Transverse colon (tissue), 4 donors: ENCODE measurements around the gene KCNK18. TPM values are rescaled to one million over a fixed set of nuclear protein-coding genes. Genes with fewer than 3 reads are reported as not detected.

Experiments used
- DNase-seq: peaks from one replicate; pipeline ENCODE4 v3.0.0-alpha.2; 2019
- H3K27ac ChIP-seq, 4 donors: fragments of 200-600 bp; sonication (generic); 2 replicates each; pipeline ENCODE4 v1.5.1; 2016 to 2018; ENCODE audit warnings: inconsistent platforms in 4 of 4
- H3K27me3 ChIP-seq: fragments of 200-600 bp; sonication (generic); 2 replicates; pipeline ENCODE4 v1.5.1; 2017; ENCODE audit warnings: inconsistent platforms
- H3K36me3 ChIP-seq, 4 donors: fragments of 200-600 bp; sonication (generic); 2 replicates each; pipeline ENCODE4 v1.5.1; 2017 to 2019; ENCODE audit warnings: inconsistent platforms in 4 of 4
- H3K4me1 ChIP-seq, 4 donors: fragments of 200-600 bp; sonication (generic); 2 replicates each; pipeline ENCODE4 v1.5.1; 2017 to 2020; ENCODE audit warnings: inconsistent platforms in 4 of 4
- H3K4me3 ChIP-seq, 4 donors: fragments of 200-600 bp; sonication (generic); 1 replicate in 1 of 4; 2 replicates in 3 of 4; pipeline versions ENCODE4 v1.5.1 to v1.6.1; 2017 to 2019; ENCODE audit warnings: inconsistent platforms in 4 of 4
- H3K9me3 ChIP-seq, 2 donors: fragments of 200-600 bp; sonication (generic); 2 replicates each; pipeline ENCODE4 v1.5.1; 2017 to 2019; ENCODE audit warnings: inconsistent platforms in 2 of 2
- EP300 ChIP-seq: sonication (generic); formaldehyde crosslinking; IDR thresholded peaks from one replicate; pipeline ENCODE4 v1.6.1; 2017; ENCODE audit warnings: antibody characterized with exemption, low read depth
- POLR2A ChIP-seq: fragments of 450-650 bp; IDR thresholded peaks from one replicate; pipeline ENCODE4 v1.6.1; 2016; ENCODE audit warnings: antibody characterized with exemption, mild to moderate bottlenecking, moderate library complexity
- POLR2AphosphoS5 ChIP-seq, 3 donors: sonication (generic); formaldehyde crosslinking; IDR thresholded peaks; one replicate each; pipeline ENCODE4 v1.6.1; 2016; ENCODE audit warnings: antibody characterized with exemption in 3 of 3
- WGBS, 2 donors: methylation state at CpG; one replicate each; pipeline ENCODE4 v1.1.5; 2018; ENCODE audit warnings: low coverage in 1 of 2; 5-methylcytosine and 5-hydroxymethylcytosine counted together
- in situ Hi-C, 4 donors: fragments of 200-750 bp; cut with MboI; loops; one replicate each; pipeline versions ENCODE4 v1.15.0 to v1.15.1; 2017; ENCODE audit warnings: low sequenced_read_pairs in 3 of 4, low pct_ligation_motif_present in 1 of 4, low pct_unique_long_range_greater_than_20kb in 1 of 4
- intact Hi-C: fragments of 100-400 bp; cut with DNase I; formaldehyde crosslinking; loops from one replicate; pipeline ENCODE4 v1.15.1; 2023; ENCODE audit warnings: low total_unique reads
- total RNA-seq, 4 donors: library from RNA; depleted of rRNA; stranded (reverse); fragments of >200 nt; gene quantifications; one replicate each; pipeline ENCODE4 v1.1.0, GENCODE V29; 2016
- TF ChIP-seq, protein P1 (sequence below), 5 experiments: fragments of 200-600 bp in 3 of 5; fragments of 450-650 bp in 2 of 5; sonication (generic) in 3 of 5; IDR thresholded peaks; 1 replicate in 2 of 5; 2 replicates in 3 of 5; pipeline ENCODE4 v1.5.1; 2016 to 2017; ENCODE audit warnings: antibody characterized with exemption in 5 of 5, inconsistent platforms in 3 of 5, mild to moderate bottlenecking in 2 of 5, moderate library complexity in 1 of 5

The KCNK18 gene
- total RNA-seq, 4 donors from 2014 or later: not detected

GRCh38 chr10:117165538-117166417 is 31.5 kb upstream of the KCNK18 start:
- H3K27ac ChIP-seq: no peak overlapping the region
- peak overlapping the region in 2 of 4 donors; percentile 3 to 36 for H3K4me3 ChIP-seq
- intact Hi-C loops: no loop called here
- H3K4me1 ChIP-seq: peaks cover 18 to 46% (median 36%) of the 10 kb centered on the region in 4 donors
- H3K27me3 ChIP-seq: peaks cover 100% of the 10 kb centered on the region
- 4% methylated on average over 51 of the region's 51 CpGs; no CpG with 5 or more reads in 1 of the 2 donors for WGBS, 2 donors
- in situ Hi-C loops: loop anchor here in 2 of 4 donors (25.0 kb wide), 2 partner anchors 478 to 503 kb away; no protein-coding TSS in a partner anchor
- peak; percentile 29 for DNase-seq
- no peaks in the 10 kb centered on the region for H3K36me3 ChIP-seq
- H3K9me3 ChIP-seq: no peaks in the 10 kb centered on the region
- no peak for TF ChIP-seq POLR2AphosphoS5 (IDR thresholded peaks at IDR 0.05)
- TF ChIP-seq, protein P1, sequence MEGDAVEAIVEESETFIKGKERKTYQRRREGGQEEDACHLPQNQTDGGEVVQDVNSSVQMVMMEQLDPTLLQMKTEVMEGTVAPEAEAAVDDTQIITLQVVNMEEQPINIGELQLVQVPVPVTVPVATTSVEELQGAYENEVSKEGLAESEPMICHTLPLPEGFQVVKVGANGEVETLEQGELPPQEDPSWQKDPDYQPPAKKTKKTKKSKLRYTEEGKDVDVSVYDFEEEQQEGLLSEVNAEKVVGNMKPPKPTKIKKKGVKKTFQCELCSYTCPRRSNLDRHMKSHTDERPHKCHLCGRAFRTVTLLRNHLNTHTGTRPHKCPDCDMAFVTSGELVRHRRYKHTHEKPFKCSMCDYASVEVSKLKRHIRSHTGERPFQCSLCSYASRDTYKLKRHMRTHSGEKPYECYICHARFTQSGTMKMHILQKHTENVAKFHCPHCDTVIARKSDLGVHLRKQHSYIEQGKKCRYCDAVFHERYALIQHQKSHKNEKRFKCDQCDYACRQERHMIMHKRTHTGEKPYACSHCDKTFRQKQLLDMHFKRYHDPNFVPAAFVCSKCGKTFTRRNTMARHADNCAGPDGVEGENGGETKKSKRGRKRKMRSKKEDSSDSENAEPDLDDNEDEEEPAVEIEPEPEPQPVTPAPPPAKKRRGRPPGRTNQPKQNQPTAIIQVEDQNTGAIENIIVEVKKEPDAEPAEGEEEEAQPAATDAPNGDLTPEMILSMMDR (IDR thresholded peaks at IDR 0.05): peak; percentile 27 to 38 (median 36)

DNA sequence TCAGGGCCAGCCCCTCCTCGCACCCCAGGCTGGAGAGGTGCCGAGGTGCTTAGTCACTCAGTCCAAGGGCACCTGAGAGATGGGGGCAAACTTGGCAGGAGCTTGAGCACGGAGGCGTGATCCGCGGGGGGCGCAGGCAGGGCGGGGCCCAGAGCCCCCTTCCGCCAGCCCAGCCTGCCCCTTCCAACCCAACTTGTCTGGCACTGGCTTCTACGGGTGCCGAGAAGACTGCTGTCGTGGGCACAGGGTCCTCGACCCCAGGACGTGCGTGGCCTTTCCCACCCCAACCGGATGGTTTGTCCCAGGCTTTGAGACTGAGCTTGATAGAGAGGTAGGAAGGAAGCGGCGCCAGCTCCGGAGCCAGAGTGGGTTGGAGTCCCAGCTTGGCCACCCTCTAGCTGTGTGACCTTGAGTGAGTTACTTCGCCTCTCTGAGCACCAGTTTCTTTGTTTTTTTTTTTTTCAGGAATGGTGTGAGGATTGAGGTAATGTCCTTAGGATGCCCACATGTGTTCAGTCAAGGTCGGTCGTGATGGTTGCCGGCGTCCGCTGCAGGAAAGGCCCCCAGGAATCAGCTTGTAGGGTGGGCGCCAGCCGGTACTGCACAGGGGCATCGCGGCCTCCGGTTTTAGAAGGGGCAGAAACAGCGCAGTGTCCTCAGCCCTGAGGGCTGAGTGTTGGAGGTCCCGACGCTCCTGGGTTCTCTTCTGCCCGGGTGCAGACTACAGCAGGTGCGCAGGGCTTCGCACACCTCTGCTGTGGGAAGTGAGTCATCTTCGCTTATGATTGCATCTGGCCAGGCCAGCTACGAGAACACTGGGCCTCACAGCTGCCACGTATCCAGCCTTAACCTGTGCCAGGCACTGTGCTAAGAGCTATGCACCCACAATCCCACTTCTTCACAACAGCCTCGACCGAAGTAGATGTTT is 30.6 kb upstream of the KCNK18 start:
- intact Hi-C loops: no loop called here
- peaks cover 18 to 46% (median 36%) of the 10 kb centered on the region in 4 donors for H3K4me1 ChIP-seq

DNA sequence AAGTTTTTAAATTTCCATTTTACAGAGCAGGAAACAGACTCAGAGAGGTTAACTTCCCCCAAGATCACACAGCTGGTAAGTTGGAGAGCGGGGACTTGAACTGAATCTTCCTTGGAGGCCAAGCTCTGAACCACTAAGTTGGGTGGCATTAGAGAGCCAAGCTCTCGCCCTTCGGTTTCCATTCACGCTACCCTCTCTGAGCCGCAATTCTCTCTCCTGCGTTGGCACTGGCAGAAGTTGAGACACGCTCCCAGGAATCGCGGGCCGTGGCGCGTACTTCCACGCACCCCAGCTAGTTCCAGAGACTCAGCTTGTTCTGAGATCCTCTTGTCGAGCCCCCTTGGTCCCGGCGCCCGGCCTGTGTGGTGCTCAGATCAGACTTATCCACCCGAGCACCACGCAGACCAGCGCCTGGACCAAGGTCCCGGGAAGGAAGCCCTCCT is 29.9 kb upstream of the KCNK18 start:
- TF ChIP-seq POLR2A (no peak), EP300 (no peak), POLR2AphosphoS5 (IDR thresholded peaks at IDR 0.05) (no peak)
- TF ChIP-seq, protein P1 (IDR thresholded peaks at IDR 0.05): no peak
- H3K27ac ChIP-seq: no peak overlapping the region
- H3K27me3 ChIP-seq: peaks cover 100% of the 10 kb centered on the region
- DNase-seq: no peak
- WGBS, 2 donors: 16% methylated on average over 21 of the region's 21 CpGs; no CpG with 5 or more reads in 1 of the 2 donors
- H3K36me3 ChIP-seq: no peaks in the 10 kb centered on the region
- H3K9me3 ChIP-seq: no peaks in the 10 kb centered on the region
- in situ Hi-C loops (loop anchor here in 2 of 4 donors (25.0 kb wide), 2 partner anchors 480 to 505 kb away; no protein-coding TSS in a partner anchor), intact Hi-C loops (no loop called here)
- no peak overlapping the region for H3K4me3 ChIP-seq
- H3K4me1 ChIP-seq: peaks cover 18 to 43% (median 34%) of the 10 kb centered on the region in 4 donors

More for the DNA sequence above, 30.6 kb upstream of the KCNK18 start:
- DNase-seq: no peak
- Histone ChIP-seq H3K27ac (no peak overlapping the region), H3K4me3 (no peak overlapping the region), H3K36me3 (no peaks in the 10 kb centered on the region), H3K9me3 (no peaks in the 10 kb centered on the region), H3K27me3 (peaks cover 100% of the 10 kb centered on the region)
- in situ Hi-C loops: loop anchor here in 2 of 4 donors (25.0 kb wide), 2 partner anchors 479 to 504 kb away; no protein-coding TSS in a partner anchor
- no peak for TF ChIP-seq EP300
- no peak for TF ChIP-seq POLR2A
- TF ChIP-seq POLR2AphosphoS5 (IDR thresholded peaks at IDR 0.05): no peak
- TF ChIP-seq, protein P1 (IDR thresholded peaks at IDR 0.05): no peak
- WGBS, 2 donors: 20 to 28% methylated on average over 3 to 27 of the region's 41 CpGs
